ENCODE measurements around the gene HIP1.
"Not testable (repeated sequence)": the region's sequence is repeated elsewhere in the genome, so short reads cannot be mapped to it uniquely, and the experiment has no call there.

Gene HIP1

GRCh38 chr7:75485355-75485978 is 253.3 kb downstream of the HIP1 start:
- not testable (repeated sequence) for DNase-seq
